GM18517 (cell line): Measurements from ENCODE around the gene LACC1.

Experiments
- ATAC-seq: cut with Tn5 transposase; IDR thresholded peaks from one replicate; pipeline ENCODE4 v1.9.1; 2021; ENCODE audit warnings: mild to moderate bottlenecking, moderate library complexity; ENCODE audit not compliant: unreplicated experiment

Gene LACC1

DNA sequence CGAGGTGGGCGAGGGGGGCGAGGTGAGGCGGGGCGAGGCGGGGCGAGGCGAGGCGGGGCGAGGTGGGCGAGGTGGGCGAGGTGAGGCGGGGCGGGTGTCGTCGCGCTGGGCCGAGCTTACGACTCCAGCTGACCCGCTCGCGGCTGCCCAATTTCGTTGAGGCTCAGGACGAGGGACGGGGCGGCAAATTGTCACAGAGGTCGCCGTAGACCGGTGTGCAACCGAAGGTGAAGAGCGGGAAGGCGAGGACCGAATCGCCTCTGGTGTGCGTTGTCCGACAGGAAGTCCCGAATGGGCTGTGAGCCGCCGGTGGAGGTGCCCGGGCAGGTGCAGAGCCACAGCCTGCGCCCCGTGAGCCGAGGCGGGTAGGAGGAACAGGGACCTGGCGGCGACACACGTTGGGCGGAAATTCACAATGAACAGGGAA lies at the start of gene LACC1:
Gene LACC1, plus strand, starts transcription at position 150 of the 427 bp plus-strand sequence. CDS start 1,082 bp downstream, outside the sequence.
- peak; percentile 31 for ATAC-seq

DNA sequence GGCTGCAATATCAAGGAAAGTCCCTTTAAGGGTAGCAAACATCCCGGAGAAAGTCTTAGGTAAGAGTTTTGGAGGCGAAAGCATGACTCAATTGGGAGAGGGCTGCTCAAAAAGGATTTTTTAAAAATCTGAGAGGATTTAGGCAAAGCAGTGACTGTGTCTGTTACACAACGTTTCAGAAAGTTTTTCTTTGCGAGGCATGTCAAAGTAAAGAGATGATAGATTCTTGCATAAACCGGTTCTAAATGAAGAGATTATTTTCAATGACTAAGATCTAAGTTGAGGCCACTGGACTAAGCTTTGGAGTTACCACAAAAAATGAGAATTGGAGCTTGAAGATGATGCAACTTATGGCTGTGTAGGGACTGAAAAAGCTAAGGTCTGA lies 49.2 kb upstream of the LACC1 start:
- no peak for ATAC-seq

DNA sequence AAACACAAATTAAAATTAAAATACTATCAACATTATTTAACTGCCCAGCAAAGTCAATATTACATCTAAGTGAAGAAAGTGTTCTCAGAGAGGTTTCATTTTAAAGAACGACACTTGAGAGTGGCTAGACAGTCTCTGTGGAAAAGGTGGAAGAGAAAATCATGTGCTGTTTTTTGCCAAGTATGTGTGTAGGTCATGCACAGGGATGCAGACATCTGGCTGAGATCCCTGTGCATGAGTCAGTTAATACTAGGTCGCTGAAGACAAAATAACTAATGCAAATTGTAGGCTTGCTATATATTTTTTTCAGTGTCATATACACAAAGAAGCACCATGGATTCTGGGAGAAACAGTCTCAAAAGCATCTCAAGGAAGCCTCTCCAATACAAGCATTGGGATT lies 48.6 kb upstream of the LACC1 start:
- ATAC-seq: no peak

DNA sequence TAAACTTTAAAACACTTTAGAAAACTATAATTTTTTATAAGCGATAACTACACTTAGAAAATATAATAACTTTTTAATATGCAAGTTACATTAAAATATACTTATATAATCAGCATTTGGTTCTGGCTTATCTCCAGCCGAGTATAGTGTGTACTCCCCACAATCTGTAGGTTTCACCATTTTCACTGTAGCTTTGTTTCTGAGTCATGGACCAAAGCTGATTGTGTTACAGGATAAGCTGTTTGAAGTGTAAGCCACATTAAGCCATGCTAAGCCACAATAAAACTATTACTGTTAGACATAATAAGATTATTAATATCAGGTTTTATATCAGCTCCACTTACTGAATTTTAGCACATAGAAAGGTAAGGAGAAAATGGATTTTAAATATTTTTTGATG lies 44.0 kb upstream of the LACC1 start:
- no peak for ATAC-seq

DNA sequence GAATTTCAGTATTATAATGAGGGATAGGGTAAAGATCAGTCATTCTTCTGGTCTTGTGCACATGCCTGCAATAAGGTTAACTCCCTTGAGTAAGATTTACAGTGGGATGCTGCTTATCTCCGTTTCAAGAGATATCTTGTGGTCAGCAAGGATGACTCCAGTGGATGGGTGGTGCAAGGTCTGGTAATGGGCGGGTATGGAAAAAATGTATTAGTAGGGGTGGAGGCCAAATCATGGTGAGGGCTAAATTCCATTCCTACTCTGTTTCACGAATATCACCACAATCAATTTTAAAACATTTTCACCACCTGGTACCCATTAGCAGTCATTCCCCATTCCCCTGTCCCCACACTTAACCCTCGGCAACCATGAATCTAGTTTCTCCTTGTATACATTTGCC lies 40.8 kb upstream of the LACC1 start:
- no peak for ATAC-seq

DNA sequence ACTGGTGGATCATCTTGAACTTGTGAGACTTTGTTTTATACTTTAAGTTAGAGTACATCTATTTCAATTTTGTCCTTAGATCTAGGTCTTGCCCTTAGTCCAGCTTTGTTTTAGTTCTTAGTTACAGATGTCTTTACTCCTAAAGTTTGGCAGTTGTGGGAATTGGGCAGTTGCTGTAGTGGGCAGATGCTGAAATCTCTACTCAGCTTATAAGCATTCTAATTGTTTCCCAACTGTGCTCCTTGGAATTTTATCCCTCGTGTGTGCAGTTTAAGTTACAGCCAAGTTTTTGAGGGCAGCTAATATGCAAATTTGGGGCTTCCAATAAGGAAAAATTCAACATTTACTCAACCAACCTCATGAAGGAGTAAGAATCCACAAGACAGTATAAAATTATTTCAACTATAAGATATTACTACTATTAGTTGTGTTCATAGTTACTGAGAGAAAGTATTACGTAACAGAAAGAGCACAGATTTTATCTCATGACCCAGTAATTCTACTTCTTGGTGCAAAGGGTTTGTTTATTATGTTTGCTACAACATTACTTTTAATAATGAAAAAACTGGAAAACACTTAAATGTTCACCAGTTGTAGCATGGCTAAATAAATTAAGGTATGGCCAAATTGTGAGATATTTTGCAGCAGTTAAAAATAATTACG lies 33.1 kb upstream of the LACC1 start:
- no peak for ATAC-seq

DNA sequence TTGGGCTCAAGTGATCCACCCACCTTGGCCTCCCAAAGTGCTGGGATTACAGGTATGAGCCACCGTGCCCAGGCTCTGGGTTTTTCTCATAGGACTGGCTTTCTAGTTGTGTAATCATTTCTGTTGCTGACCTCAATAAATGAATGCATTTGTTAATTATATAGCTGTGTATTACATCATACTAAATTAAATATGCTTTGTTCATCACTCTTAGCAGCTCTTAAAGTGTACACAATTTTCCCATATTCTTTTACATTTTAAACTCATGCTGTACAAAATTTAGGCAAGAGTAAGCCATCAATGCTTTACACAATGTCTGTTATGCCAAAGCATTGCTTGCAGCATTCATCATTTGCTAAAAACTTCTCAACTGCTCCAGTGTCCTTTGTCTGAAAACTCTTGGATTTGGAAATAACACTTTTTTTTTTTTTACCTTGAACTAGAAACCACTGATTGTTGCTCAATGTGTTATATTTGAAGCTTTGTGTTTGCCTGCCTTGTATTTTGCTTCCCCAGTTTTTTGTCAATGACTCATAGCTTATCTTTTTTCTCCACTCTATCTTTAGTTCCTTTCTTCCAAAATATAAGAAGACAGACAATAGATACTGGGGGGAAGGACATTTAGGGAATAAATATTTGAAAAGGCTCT lies 31.6 kb upstream of the LACC1 start:
- no peak for ATAC-seq

DNA sequence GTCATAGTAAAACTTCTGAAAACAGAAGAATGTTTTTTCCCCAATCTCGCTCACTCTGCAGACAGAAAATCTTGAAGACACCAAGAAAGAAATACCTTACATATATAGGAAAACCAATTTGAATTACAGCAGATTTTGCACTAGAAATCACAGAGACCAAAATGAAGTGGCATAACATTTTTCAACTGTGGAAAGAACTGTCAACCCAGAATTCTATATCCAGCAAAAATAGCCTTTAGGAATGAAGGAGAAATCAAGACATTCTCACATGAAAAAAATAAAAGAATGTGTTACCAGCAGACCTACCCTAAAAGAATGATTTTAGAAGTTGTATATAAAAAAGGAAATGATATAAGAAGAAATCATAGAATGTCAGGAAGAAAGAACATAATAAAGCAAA lies 28.8 kb upstream of the LACC1 start:
- no peak for ATAC-seq

DNA sequence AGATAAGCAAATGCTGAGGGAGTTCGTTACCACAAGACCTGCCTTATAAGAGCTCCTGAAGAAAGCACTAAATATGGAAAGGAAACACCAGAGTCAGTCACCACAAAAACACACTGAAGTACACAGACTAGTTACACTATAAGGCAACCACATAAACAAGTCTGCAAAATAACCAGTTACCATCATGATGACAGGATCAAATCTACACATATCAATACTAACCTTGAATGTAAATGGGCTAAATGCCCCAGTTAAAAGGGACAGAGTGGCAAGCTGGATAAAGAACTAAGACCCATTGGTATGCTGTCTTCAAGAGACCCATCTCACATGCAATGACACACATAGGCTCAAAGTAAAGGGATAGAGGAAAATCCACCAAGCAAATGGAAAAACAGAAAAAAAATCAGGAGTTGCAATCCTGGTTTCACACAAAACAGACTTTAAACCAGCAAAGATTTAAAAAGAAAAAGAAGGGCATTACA lies 26.7 kb upstream of the LACC1 start:
- no peak for ATAC-seq

DNA sequence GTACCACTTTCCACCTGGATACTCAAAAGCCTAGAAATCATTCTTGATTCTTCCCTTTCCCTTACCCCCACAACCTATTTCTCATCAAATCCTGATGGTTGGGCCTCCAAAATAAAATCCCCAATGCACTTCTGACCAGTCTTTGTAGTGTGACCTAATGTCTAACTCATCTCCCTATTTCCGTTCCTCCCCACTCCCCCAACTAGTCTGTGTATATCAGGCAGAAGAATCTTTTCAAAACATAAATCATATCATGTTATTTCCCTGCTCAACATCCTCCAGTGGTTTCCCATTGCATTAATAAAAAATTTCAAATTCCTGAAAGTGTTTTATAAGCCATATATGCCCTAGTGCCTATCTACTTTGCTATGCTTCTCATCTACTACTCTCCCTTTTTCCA lies 17.8 kb upstream of the LACC1 start:
- no peak for ATAC-seq

DNA sequence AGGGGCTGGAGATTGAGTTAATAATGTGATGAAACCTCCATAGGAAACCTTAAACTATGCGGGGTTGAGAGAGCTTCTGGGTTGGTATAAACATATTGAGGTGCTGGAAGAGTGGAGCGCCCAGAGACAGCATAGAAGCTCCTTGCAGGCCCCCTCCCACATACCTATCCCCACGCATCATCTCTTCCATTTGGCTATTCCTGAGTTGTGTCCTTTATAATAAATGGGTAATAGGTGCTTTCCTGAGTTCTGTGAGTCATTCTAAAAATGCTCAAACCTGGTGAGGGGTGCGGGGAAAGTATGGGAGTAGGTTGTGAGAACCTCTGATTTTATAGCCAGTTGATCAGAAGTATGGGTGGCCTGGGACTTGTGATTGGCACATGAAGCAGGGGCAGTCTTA lies 14.8 kb upstream of the LACC1 start:
- no peak for ATAC-seq

DNA sequence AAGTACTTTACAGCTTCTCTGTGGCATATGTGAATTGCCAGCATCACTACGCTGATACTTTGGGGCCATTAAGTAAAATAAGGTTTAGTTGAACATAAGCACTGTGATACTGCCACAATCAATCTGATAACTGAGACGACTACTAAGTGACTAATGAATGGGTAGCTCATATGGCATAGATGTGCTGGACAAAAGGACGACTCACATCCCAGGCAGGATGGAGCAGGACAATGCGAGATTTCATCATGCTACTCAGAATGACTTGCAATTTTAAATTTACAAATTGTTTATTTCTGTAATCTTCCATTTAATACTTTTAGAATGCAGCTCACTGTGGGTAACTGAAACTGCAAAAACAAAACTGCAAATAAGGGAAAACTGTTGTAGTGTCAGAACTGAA lies 13.8 kb upstream of the LACC1 start:
- ATAC-seq: no peak

DNA sequence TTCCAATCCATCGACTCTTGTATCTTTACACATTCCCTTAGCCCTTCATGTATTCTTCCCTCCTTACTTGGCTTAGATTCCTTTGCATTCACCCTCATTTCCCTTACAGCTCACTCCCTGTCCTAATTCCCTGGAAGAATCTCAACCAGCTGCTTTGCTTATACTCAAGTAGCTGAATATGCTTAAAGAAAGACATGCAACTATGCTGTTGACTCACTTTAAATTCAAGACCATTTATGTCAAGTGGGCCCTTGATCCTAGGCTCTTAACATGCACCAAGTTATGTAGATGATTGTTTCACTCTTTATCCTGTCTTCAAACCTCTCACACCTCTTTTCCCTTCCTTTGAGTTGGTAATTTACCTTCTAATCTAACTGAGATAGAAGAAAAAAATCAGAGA lies 7.5 kb upstream of the LACC1 start:
- ATAC-seq: no peak

DNA sequence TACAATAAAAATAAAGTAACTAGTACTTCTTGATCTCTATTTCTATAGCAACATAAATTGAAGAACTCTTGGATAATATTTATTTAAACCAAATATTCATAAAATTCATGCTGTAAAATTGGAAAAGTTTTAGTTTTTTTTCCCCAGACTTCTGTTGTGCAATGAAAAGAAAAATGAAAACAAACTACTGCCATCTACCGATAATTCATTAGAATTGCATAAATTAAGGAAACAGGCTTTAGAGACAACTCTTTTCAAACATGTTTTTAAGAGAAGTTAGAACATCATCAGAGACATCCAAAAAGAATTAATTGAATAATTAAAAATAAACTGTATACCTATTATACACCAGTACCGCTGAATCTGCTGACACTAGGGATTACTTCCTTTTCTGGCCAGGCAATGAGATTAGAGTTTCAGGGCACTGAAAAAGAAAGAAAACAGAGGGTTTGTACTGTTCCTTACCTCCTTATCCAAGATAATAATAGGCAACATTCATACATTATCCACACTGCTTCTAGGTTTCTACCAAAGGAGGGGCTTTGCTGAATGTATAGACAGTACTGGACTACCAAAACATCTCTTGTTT lies 5.1 kb upstream of the LACC1 start:
- no peak for ATAC-seq

DNA sequence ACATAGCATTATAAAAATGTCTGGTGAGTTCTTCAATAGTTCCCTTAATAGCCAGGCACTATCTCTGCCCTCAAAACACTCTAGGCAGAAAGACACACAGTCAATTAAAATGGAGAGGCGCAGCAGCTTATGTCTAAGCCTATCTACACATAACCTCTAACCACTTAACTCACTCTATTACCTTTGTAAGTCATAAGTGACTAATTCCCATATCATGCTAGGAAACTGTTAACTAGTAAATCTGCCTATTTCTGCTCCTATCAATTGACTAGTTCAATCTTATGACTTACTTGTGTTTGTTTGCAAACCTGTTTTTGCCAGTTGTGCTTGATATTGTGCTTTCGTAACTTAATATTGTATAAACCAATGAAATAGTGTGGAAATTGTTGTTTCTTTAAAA lies 3.3 kb upstream of the LACC1 start:
- ATAC-seq: no peak

DNA sequence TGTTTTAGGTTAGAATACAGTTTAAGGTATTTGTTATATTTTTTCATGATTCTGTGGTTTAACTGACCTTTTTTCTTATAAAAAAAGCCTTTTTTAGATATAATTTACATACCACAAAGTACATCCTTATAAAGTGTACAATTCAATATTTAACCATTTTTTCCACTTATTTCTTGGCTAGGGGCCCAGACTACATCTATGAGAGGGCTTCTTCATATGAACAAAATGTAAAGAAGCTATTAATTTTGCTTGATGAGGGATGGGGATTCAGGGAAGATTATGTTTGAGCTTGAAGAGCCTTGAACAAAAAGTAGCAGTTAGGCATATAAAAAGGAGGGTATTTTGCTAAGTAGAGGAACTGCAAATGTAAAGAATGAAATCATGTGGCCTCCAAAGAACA lies 2.4 kb upstream of the LACC1 start:
- no peak for ATAC-seq

DNA sequence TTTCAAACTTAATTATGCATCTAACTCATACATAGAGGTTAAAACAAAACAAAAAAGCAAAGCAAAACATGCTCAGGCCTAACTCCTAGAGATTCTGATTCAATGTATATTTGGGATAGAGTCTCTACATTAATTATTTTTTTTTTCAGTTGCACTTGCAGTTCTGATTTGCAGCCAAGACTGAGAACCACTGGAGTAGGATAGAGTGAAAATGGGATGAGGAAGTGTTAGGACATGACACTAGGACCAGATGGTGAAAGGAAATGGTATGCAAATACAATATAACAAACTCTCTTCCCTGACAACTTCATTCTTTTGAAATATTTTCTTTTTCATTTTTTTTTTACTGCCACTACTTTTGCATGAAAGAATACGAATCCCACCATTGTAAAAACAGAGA lies 1.9 kb upstream of the LACC1 start:
- no peak for ATAC-seq

DNA sequence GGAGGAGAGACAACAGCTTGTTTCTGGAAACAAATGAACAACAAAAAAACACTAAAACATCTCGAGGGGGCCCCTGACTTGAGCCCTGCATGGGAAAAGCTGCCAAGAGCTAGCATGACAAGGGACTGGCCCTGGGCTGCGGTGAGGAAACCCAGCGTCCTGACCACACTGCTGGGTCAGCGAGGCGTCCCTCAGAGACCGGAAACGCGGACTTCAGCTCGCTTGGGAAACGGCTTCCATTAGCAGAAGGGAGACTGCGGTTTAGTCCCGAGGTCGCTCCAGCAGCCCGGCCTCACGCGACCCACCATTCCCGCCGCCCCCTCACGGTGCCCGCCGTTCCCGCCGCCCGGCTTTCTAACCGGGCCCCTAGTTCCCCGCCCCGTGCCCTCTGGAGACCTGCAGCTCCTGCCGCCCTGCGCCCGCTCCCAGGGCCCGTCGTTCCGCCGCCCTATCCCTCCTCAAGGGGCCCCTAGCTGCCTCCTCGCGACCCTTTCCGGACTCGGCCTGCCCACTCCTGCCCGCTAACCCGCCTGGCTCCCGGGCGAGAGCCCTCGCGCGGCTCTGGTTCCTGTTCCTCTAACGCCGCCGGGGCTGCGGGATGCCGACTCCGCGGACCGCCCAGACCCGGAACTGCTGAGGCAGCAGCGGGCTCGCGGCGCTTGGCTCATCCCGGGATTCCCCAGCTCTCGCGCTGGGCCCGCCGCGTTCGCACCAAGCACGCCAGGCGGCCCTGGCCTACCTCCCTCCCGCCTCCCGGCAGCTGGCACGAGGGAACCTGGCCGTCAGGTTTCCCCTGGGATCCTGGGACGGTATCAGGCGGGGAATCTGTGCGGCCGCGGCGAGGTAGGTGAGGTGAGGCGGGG lies 581 bp upstream of the LACC1 start, which contains the start of gene CCDC122:
Gene CCDC122, minus strand, starts transcription at position 849 of the 863 bp plus-strand sequence. CDS start 10,364 bp downstream, outside the sequence.
- ATAC-seq: peak; percentile 54

DNA sequence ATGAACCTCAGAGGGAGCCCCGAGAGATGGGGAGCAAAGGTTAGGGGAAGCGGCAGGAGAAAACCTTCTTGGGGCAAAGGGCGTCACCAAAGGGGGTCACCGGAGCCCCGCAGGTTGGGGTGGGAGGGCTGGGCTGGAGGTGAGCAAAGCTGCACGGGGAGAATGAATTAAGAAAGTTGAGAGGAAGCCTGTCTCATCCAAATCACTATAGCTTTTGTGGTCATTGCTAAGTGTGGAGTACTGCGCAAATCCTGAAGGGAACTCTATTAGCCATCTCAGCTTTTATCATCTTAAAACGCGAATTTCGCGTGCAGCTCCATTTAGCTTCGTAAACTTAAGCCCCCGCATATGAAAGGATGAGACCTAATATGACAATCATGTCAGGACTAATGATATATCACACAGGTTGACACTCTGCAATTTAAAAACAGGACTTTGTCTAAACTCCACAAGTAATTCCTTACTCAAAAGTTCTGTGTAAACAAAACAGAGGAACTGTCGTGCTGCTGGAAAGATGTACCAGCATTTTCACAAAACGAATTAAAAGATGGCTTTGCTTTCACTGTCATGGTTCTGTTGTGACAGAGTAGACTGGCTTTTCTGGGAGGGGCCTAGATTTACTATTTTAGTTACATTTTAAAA lies 631 bp downstream of the LACC1 start:
- no peak for ATAC-seq

DNA sequence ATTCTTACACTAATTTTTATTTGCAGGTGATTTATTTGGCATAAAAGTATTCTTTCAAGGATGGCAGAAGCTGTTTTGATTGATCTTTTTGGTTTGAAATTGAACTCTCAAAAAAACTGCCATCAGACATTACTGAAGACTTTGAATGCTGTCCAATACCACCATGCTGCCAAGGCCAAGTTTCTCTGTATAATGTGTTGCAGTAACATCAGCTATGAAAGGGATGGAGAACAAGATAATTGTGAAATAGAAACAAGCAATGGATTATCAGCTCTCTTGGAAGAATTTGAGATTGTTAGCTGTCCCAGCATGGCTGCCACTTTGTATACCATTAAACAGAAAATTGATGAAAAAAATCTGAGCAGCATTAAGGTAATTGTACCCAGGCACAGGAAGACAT lies 1.2 kb downstream of the LACC1 start:
- no peak for ATAC-seq

DNA sequence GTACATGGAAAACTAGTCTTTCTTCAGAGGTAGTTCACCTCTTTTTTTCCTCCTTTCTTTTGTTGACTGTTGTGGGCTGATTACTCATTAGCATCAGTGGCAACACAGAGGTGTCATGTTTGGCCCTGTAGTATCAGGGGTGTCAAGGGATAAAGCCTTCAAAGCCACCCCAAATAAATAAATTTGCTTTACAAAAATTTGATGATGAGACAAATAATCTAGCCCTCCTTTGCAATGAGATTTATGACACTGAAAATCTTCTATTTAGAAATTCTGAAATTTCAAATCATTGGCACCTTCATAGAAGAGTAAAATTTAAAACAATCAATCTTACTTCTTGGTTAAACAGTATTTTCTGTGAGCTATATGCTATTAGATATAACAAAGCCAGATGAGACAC lies 1.9 kb downstream of the LACC1 start:
- no peak for ATAC-seq
